Lower leg skin (tissue), 3 donors: ENCODE results near the gene SAMHD1.

Experiments
- POLR2A ChIP-seq, 2 donors: fragments of 450-650 bp; IDR thresholded peaks; one replicate each; pipeline ENCODE4 v1.6.1; 2016 to 2017; ENCODE audit warnings: antibody characterized with exemption in 2 of 2, mild to moderate bottlenecking in 1 of 2, moderate library complexity in 1 of 2
- TF ChIP-seq, protein P1 (sequence below), 3 donors: fragments of 450-650 bp; IDR thresholded peaks; one replicate each; pipeline ENCODE4 v1.5.1; 2016; ENCODE audit warnings: antibody characterized with exemption in 3 of 3, mild to moderate bottlenecking in 3 of 3, moderate library complexity in 2 of 3

DNA sequence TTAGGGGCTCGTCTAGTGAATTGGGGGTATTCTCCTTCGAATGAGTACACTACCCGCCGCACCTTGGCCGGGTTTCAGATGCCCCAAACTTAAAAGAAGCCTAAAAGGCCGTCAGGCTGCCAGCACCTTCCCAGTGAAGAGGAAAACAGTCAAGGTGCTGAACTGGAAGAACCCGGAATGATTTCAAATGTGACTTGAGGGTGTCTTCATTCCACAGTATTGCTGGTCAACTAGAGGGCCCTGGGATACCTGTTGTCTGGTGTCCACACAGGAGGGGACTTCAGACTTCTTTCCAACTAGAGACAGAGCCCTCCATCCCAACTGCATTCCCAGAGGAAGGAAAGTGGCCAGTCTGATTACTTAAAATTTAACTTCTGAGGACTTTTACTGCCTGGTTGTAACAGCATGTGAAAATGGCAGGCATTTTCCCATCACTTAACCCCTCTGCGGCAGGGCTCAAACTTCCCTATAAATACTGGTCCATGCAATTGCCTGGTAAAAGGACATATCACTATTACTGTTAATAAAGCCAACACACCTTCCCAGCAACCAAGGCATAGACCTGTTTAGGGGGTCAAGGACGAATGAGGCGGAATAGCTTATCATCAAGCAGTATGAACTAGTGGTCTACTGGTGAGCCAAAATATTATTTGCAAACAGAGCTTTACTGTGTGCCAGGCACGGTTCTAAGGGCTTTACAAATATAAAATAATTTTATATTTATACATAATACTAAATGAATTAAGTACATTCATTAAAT lies 651 bp upstream of the SAMHD1 start:
- TF ChIP-seq, protein P1, sequence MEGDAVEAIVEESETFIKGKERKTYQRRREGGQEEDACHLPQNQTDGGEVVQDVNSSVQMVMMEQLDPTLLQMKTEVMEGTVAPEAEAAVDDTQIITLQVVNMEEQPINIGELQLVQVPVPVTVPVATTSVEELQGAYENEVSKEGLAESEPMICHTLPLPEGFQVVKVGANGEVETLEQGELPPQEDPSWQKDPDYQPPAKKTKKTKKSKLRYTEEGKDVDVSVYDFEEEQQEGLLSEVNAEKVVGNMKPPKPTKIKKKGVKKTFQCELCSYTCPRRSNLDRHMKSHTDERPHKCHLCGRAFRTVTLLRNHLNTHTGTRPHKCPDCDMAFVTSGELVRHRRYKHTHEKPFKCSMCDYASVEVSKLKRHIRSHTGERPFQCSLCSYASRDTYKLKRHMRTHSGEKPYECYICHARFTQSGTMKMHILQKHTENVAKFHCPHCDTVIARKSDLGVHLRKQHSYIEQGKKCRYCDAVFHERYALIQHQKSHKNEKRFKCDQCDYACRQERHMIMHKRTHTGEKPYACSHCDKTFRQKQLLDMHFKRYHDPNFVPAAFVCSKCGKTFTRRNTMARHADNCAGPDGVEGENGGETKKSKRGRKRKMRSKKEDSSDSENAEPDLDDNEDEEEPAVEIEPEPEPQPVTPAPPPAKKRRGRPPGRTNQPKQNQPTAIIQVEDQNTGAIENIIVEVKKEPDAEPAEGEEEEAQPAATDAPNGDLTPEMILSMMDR (IDR thresholded peaks at IDR 0.05), result no peak
- no peak for TF ChIP-seq POLR2A (IDR thresholded peaks at IDR 0.05)
